H9 (cell line): ENCODE results near the gene LDLR. TPM values are rescaled to one million over a fixed set of nuclear protein-coding genes. Genes with fewer than 3 reads are reported as not detected.

ENCODE experiments used
- DNase-seq: peaks from one replicate; pipeline ENCODE4 v3.0.0-alpha.2; 2017
- H2AFZ ChIP-seq: one replicate; pipeline ENCODE4 v1.6.1; 2013; ENCODE audit warnings: mild to moderate bottlenecking, low read length, control low read depth, moderate library complexity
- H2AK5ac ChIP-seq: 2 replicates; pipeline ENCODE4 v1.6.1; 2013; ENCODE audit warnings: low read length, control low read depth, mixed read lengths; ENCODE audit not compliant: insufficient read length
- H2BK120ac ChIP-seq: one replicate; pipeline ENCODE4 v1.6.1; 2013; ENCODE audit warnings: low read depth, mild to moderate bottlenecking, low read length, control low read depth, inconsistent platforms; ENCODE audit not compliant: poor library complexity, severe bottlenecking
- H2BK12ac ChIP-seq: 2 replicates; pipeline ENCODE4 v1.6.1; 2013; ENCODE audit warnings: low read length, control low read depth, mixed read lengths, low read depth; ENCODE audit not compliant: insufficient read length
- H2BK15ac ChIP-seq: 2 replicates; pipeline ENCODE4 v1.6.1; 2013; ENCODE audit warnings: low read depth, low read length, control low read depth
- H2BK20ac ChIP-seq: one replicate; pipeline ENCODE4 v1.6.1; 2013; ENCODE audit warnings: low read depth, mild to moderate bottlenecking, low read length, control low read depth, inconsistent platforms; ENCODE audit not compliant: poor library complexity, severe bottlenecking
- H2BK5ac ChIP-seq: 2 replicates; pipeline ENCODE4 v1.6.1; 2013; ENCODE audit warnings: low read length, control low read depth, mixed read lengths; ENCODE audit not compliant: insufficient read length
- H3K14ac ChIP-seq: 2 replicates; pipeline ENCODE4 v1.6.1; 2013; ENCODE audit warnings: low read length, control low read depth; ENCODE audit not compliant: insufficient read depth
- H3K18ac ChIP-seq: 2 replicates; pipeline ENCODE4 v1.6.1; 2013; ENCODE audit warnings: low read depth, mild to moderate bottlenecking, mixed read lengths, low read length, control low read depth; ENCODE audit not compliant: insufficient read length
- H3K23ac ChIP-seq: 2 replicates; pipeline ENCODE4 v1.6.1; 2013; ENCODE audit warnings: low read length, control low read depth, mixed read lengths, low read depth; ENCODE audit not compliant: insufficient read length
- H3K23me2 ChIP-seq: 2 replicates; pipeline ENCODE4 v1.6.1; 2013; ENCODE audit warnings: low read depth, mild to moderate bottlenecking, mixed read lengths, low read length, control low read depth; ENCODE audit not compliant: insufficient read length, poor library complexity, severe bottlenecking
- H3K27ac ChIP-seq: 2 replicates; pipeline ENCODE4 v1.5.1; 2013; ENCODE audit warnings: low read length, control low read depth, mixed read lengths, low read depth; ENCODE audit not compliant: insufficient read length
- H3K27me3 ChIP-seq: 2 replicates; pipeline ENCODE4 v1.6.1; 2013; ENCODE audit warnings: low read length, control low read depth, inconsistent platforms; ENCODE audit not compliant: insufficient read depth
- H3K4ac ChIP-seq: 2 replicates; pipeline ENCODE4 v1.6.1; 2013; ENCODE audit warnings: low read depth, mild to moderate bottlenecking, control low read depth, inconsistent platforms, low read length, moderate library complexity
- H3K4me1 ChIP-seq: 2 replicates; pipeline ENCODE4 v1.6.1; 2013; ENCODE audit warnings: low read length, control low read depth, inconsistent platforms; ENCODE audit not compliant: insufficient read depth
- H3K4me2 ChIP-seq: 2 replicates; pipeline ENCODE4 v1.6.1; 2013; ENCODE audit warnings: low read length, control low read depth, mixed read lengths; ENCODE audit not compliant: insufficient read length, insufficient read depth
- H3K56ac ChIP-seq: 2 replicates; pipeline ENCODE4 v1.6.1; 2013; ENCODE audit warnings: low read depth, mild to moderate bottlenecking, mixed read lengths, low read length, control low read depth; ENCODE audit not compliant: insufficient read length
- H3K79me1 ChIP-seq: 2 replicates; pipeline ENCODE4 v1.6.1; 2013; ENCODE audit warnings: low read depth, mild to moderate bottlenecking, moderate library complexity, low read length, control low read depth, inconsistent platforms; ENCODE audit not compliant: insufficient read depth, poor library complexity, severe bottlenecking
- H3K79me2 ChIP-seq: 2 replicates; pipeline ENCODE4 v1.6.1; 2013; ENCODE audit warnings: low read length, control low read depth, inconsistent platforms; ENCODE audit not compliant: insufficient read depth
- H3K9ac ChIP-seq: 2 replicates; pipeline ENCODE4 v1.6.1; 2013; ENCODE audit warnings: low read length, control low read depth, mixed read lengths; ENCODE audit not compliant: insufficient read length; ENCODE audit errors: extremely low read depth
- H3K9me3 ChIP-seq: one replicate; pipeline ENCODE4 v1.6.1; 2013; ENCODE audit warnings: low read depth, low read length, inconsistent platforms; ENCODE audit not compliant: control insufficient read depth
- H3T11ph ChIP-seq: one replicate; pipeline ENCODE4 v1.6.1; 2013; ENCODE audit warnings: mild to moderate bottlenecking, low read length, control low read depth, inconsistent platforms
- H4K20me1 ChIP-seq: one replicate; pipeline ENCODE4 v1.6.1; 2013; ENCODE audit not compliant: control insufficient read depth, insufficient read length, insufficient read depth
- H4K5ac ChIP-seq: 2 replicates; pipeline ENCODE4 v1.6.1; 2013; ENCODE audit warnings: low read depth, mild to moderate bottlenecking, mixed read lengths, low read length, control low read depth; ENCODE audit not compliant: insufficient read length
- H4K8ac ChIP-seq: replicated peaks from 2 replicates; pipeline ENCODE4 v1.6.1; 2013; ENCODE audit warnings: low read length, control low read depth, mixed read lengths, low read depth; ENCODE audit not compliant: insufficient read length
- H4K91ac ChIP-seq: 2 replicates; pipeline ENCODE4 v1.6.1; 2013; ENCODE audit warnings: low read depth, mild to moderate bottlenecking, moderate library complexity, mixed read lengths, low read length, control low read depth; ENCODE audit not compliant: insufficient read length
- H3K27ac Mint-ChIP-seq, 3 experiments: 2 replicates in 2 of 3; 3 replicates in 1 of 3; pipeline ENCODE4 v1.8.0; 2020 to 2021; ENCODE audit warnings: mixed read lengths in 3 of 3, mild to moderate bottlenecking in 1 of 3, moderate library complexity in 1 of 3
- H3K27me3 Mint-ChIP-seq: 2 replicates; pipeline ENCODE4 v1.8.0; 2021; ENCODE audit warnings: low read depth, mild to moderate bottlenecking, moderate library complexity, mixed read lengths
- H3K36me3 Mint-ChIP-seq, 3 experiments: 2 replicates in 2 of 3; 3 replicates in 1 of 3; pipeline ENCODE4 v1.8.0; 2020 to 2021; ENCODE audit warnings: low read depth in 3 of 3, mixed read lengths in 3 of 3; ENCODE audit not compliant: insufficient read depth in 1 of 3
- H3K4me1 Mint-ChIP-seq, 2 experiments: 2 replicates each; pipeline ENCODE4 v1.8.0; 2020; ENCODE audit warnings: mixed read lengths in 2 of 2
- H3K4me3 Mint-ChIP-seq, 2 experiments: 2 replicates in 1 of 2; 3 replicates in 1 of 2; pipeline ENCODE4 v1.8.0; 2020 to 2021; ENCODE audit warnings: mild to moderate bottlenecking in 2 of 2, mixed read lengths in 2 of 2, moderate library complexity in 1 of 2
- H3K9me3 Mint-ChIP-seq, 2 experiments: 2 replicates in 1 of 2; 3 replicates in 1 of 2; pipeline ENCODE4 v1.8.0; 2020; ENCODE audit warnings: mild to moderate bottlenecking in 2 of 2, mixed read lengths in 2 of 2, moderate library complexity in 1 of 2
- CTCF ChIP-seq: fragments of 200-600 bp; sonication (generic); conservative IDR thresholded peaks from 3 replicates; pipeline ENCODE4 v1.8.0; 2021; ENCODE audit warnings: antibody characterized with exemption, mild to moderate bottlenecking
- WGBS: extraction: QIAGEN DNeasy Blood & Tissue Kit; methylation state at CpG from one replicate; pipeline ENCODE4 v1.1.7; 2013; ENCODE audit warnings: missing lambda C conversion rate, low lambda C conversion rate, mixed read lengths; ENCODE audit not compliant: insufficient read length; ENCODE audit errors: extremely low coverage; 5-methylcytosine and 5-hydroxymethylcytosine counted together
- total RNA-seq: library from RNA; stranded (reverse); gene quantifications from 2 replicates; pipeline ENCODE4 v1.2.1, GENCODE V29; 2021

The LDLR gene
- total RNA-seq, 1 experiment from 2014 or later = 92.7 TPM

GRCh38 chr19:11176466-11177193, 87.4 kb downstream of the LDLR start:
- H3K36me3 Mint-ChIP-seq = peaks cover 15 to 52% (median 43%) of the 10 kb centered on the region in 3 experiments; a peak in 6 of 7 replicates
- H4K91ac ChIP-seq = no peak overlapping the region
- H3K23ac ChIP-seq = no peak overlapping the region
- no peak overlapping the region for H2AK5ac ChIP-seq
- H3K9me3 Mint-ChIP-seq = no peaks in the 10 kb centered on the region
- no peak overlapping the region for H2BK120ac ChIP-seq
- H3K4me1 ChIP-seq = no peaks in the 10 kb centered on the region; the same call in 1 of the 2 replicates
- no peak overlapping the region for H3K18ac ChIP-seq
- H3K27me3 Mint-ChIP-seq = no peaks in the 10 kb centered on the region
- H3K9ac ChIP-seq = no peak overlapping the region
- H3T11ph ChIP-seq = no peak overlapping the region
- H3K23me2 ChIP-seq = no peaks in the 10 kb centered on the region
- no peak overlapping the region for H4K8ac ChIP-seq
- H3K56ac ChIP-seq = no peak overlapping the region
- H4K5ac ChIP-seq = no peak overlapping the region
- H2BK12ac ChIP-seq = no peak overlapping the region
- H3K27ac Mint-ChIP-seq = no peak overlapping the region
- H3K4me1 Mint-ChIP-seq = no peaks in the 10 kb centered on the region
- no peak overlapping the region for H2BK15ac ChIP-seq
- no peak for DNase-seq
- no CpG with 5 or more reads among the region's 18 CpGs for WGBS
- no peak overlapping the region for H2BK5ac ChIP-seq
- no peak overlapping the region for H3K14ac ChIP-seq
- H3K4ac ChIP-seq = no peak overlapping the region
- no peaks in the 10 kb centered on the region for H3K9me3 ChIP-seq
- no peak overlapping the region for H3K27ac ChIP-seq
- no peaks in the 10 kb centered on the region for H3K79me2 ChIP-seq
- H2BK20ac ChIP-seq = no peak overlapping the region
- no peak overlapping the region for H2AFZ ChIP-seq
- H4K20me1 ChIP-seq = no peaks in the 10 kb centered on the region
- no peak overlapping the region for H3K4me3 Mint-ChIP-seq
- no peak for TF ChIP-seq CTCF
- no peaks in the 10 kb centered on the region for H3K79me1 ChIP-seq
- no peaks in the 10 kb centered on the region for H3K27me3 ChIP-seq
- no peak overlapping the region for H3K4me2 ChIP-seq
